T47D (cell line): Measurements from ENCODE around the gene DDX1.

Experiments
- DNase-seq, 2 experiments: peaks; one replicate each; pipeline versions ENCODE4 v3.0.0 to v3.0.0-alpha.2; 2011 to 2012; ENCODE audit warnings: low read depth in 1 of 2, low spot score in 1 of 2
- JUND ChIP-seq: IDR thresholded peaks from 2 replicates; pipeline ENCODE4 v1.6.1; 2012; ENCODE audit warnings: low read depth
- in situ Hi-C: cut with HindIII; loops from 2 replicates; pipeline ENCODE4 v1.10.0; 2016; ENCODE audit warnings: low sequenced_read_pairs, low pct_unique_long_range_greater_than_20kb

The DDX1 gene

GRCh38 chr2:15666861-15667808, 75.5 kb downstream of the DDX1 start:
- no peak for DNase-seq
- in situ Hi-C loops, result no loop called here
- TF ChIP-seq JUND, result no peak

- in situ Hi-C loops, result no loop called here
These were observed 76.3 kb downstream of the DDX1 start for GRCh38 chr2:15667809-15668556.

GRCh38 chr2:15668611-15669305, 77.1 kb downstream of the DDX1 start:
- no peak for TF ChIP-seq JUND
- in situ Hi-C loops, result no loop called here
- DNase-seq, result no peak

More at GRCh38 chr2:15667809-15668556, 76.3 kb downstream of the DDX1 start:
- no peak for DNase-seq
- TF ChIP-seq JUND, result no peak

GRCh38 chr2:15669375-15669910, 77.8 kb downstream of the DDX1 start:
- no peak for TF ChIP-seq JUND
- in situ Hi-C loops, result no loop called here
- no peak for DNase-seq

- in situ Hi-C loops, result no loop called here
- no peak for DNase-seq
- TF ChIP-seq JUND, result no peak
These were observed 78.8 kb downstream of the DDX1 start for GRCh38 chr2:15670469-15670868.

GRCh38 chr2:15670981-15671380, 79.3 kb downstream of the DDX1 start:
- TF ChIP-seq JUND, result no peak
- in situ Hi-C loops, result no loop called here
- DNase-seq, result no peak

- TF ChIP-seq JUND, result no peak
- in situ Hi-C loops, result no loop called here
- no peak for DNase-seq
These were observed 79.7 kb downstream of the DDX1 start for GRCh38 chr2:15671409-15671808.

- no peak for DNase-seq
- in situ Hi-C loops, result no loop called here
- no peak for TF ChIP-seq JUND
These were observed 80.5 kb downstream of the DDX1 start for GRCh38 chr2:15671842-15672815.

GRCh38 chr2:15672961-15673918, 81.6 kb downstream of the DDX1 start:
- in situ Hi-C loops, result no loop called here
- TF ChIP-seq JUND, result no peak
- DNase-seq, result no peak

- in situ Hi-C loops, result no loop called here
- no peak for DNase-seq
- no peak for TF ChIP-seq JUND
These were observed 82.4 kb downstream of the DDX1 start for GRCh38 chr2:15673919-15674636.
